GM19455 (cell line): ENCODE results near the gene ZNF467.

Experiments
- ATAC-seq: cut with Tn5 transposase; IDR thresholded peaks from one replicate; pipeline ENCODE4 v1.9.1; 2021; ENCODE audit not compliant: unreplicated experiment

Gene ZNF467

GRCh38 chr7:149729586-149729982 is 43.8 kb downstream of the ZNF467 start:
- ATAC-seq, result no peak

- ATAC-seq, result no peak
Observed at GRCh38 chr7:149728491-149729375, 44.7 kb downstream of the ZNF467 start.

- ATAC-seq, result no peak
Observed at GRCh38 chr7:149727899-149728476, 45.4 kb downstream of the ZNF467 start.

- ATAC-seq, result no peak
Observed at GRCh38 chr7:149727053-149727898, 46.1 kb downstream of the ZNF467 start.

- no peak for ATAC-seq
Observed at GRCh38 chr7:149725916-149726315, 47.5 kb downstream of the ZNF467 start.

- no peak for ATAC-seq
Observed at GRCh38 chr7:149725426-149725821, 48.0 kb downstream of the ZNF467 start.

GRCh38 chr7:149724661-149725425 is 48.5 kb downstream of the ZNF467 start:
- no peak for ATAC-seq

GRCh38 chr7:149723795-149724495 is 49.4 kb downstream of the ZNF467 start:
- ATAC-seq, result no peak

- ATAC-seq, result no peak
Observed at GRCh38 chr7:149723082-149723767, 50.2 kb downstream of the ZNF467 start.

- no peak for ATAC-seq
Observed at GRCh38 chr7:149722356-149722957, 50.9 kb downstream of the ZNF467 start.

GRCh38 chr7:149721084-149721601 is 52.2 kb downstream of the ZNF467 start:
- ATAC-seq, result no peak

- no peak for ATAC-seq
Observed at GRCh38 chr7:149720372-149721083, 52.9 kb downstream of the ZNF467 start.

GRCh38 chr7:149719912-149720335 is 53.5 kb downstream of the ZNF467 start:
- ATAC-seq, result no peak

GRCh38 chr7:149719050-149719899 is 54.1 kb downstream of the ZNF467 start:
- ATAC-seq, result no peak

- ATAC-seq, result no peak
Observed at GRCh38 chr7:149718730-149719049, 54.7 kb downstream of the ZNF467 start.

- ATAC-seq, result no peak
Observed at GRCh38 chr7:149717481-149717880, 55.9 kb downstream of the ZNF467 start.

- no peak for ATAC-seq
Observed at GRCh38 chr7:149716932-149717307, 56.5 kb downstream of the ZNF467 start.
